Activated naive CD8-positive, alpha-beta T cell treated with anti-CD3 and anti-CD28 coated beads for 36 hours (primary cell): Measurements from ENCODE around the gene ZNF273. TPM values are rescaled to one million over a fixed set of nuclear protein-coding genes. Genes with fewer than 3 reads are reported as not detected.

Source experiments
- DNase-seq: peaks from one replicate; pipeline ENCODE4 v3.0.0; 2021
- H3K27ac Mint-ChIP-seq: one replicate; pipeline ENCODE4 v1.8.0; 2022; ENCODE audit warnings: mild to moderate bottlenecking, moderate library complexity, mixed read lengths
- H3K27me3 Mint-ChIP-seq: one replicate; pipeline ENCODE4 v1.8.0; 2022; ENCODE audit warnings: mild to moderate bottlenecking, mixed read lengths
- H3K36me3 Mint-ChIP-seq: one replicate; pipeline ENCODE4 v1.8.0; 2021; ENCODE audit warnings: mild to moderate bottlenecking, mixed read lengths
- H3K4me1 Mint-ChIP-seq: one replicate; pipeline ENCODE4 v1.8.0; 2021; ENCODE audit warnings: mixed read lengths
- H3K4me3 Mint-ChIP-seq: one replicate; pipeline ENCODE4 v1.8.0; 2022; ENCODE audit warnings: mild to moderate bottlenecking, moderate library complexity, mixed read lengths
- H3K9me3 Mint-ChIP-seq: one replicate; pipeline ENCODE4 v1.8.0; 2022; ENCODE audit warnings: mixed read lengths
- total RNA-seq, 2 experiments: library from RNA; stranded (reverse); gene quantifications; one replicate each; pipeline ENCODE4 v1.2.3, GENCODE V29; 2021

The ZNF273 gene
- total RNA-seq, 2 experiments from 2014 or later = 9.8 to 10.2 TPM

DNA sequence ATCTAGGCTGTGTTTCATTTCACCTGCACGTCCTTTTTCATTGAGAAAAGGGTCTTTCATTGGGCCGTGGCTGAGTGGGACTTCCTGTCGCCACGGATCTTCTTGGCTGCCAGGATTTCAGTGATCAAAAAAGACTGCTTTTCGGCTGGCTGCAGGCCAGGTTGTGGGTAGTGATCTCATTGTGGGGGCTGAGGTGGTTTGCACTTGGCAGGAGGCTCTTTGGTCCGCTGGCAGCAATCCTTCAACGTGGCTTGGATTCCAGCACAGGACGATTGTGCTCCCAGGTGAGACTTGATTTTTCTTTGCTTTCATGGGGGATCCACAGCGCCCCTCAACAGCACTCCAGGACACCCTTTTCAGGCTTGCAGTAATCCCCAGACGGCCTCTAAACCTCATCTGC lies 29.0 kb upstream of the ZNF273 start:
- no peak overlapping the region for H3K4me3 Mint-ChIP-seq
- DNase-seq = no peak
- H3K4me1 Mint-ChIP-seq = peaks cover 7% of the 10 kb centered on the region
- no peaks in the 10 kb centered on the region for H3K36me3 Mint-ChIP-seq
- peaks cover 33% of the 10 kb centered on the region for H3K27me3 Mint-ChIP-seq
- H3K9me3 Mint-ChIP-seq = no peaks in the 10 kb centered on the region
- no peak overlapping the region for H3K27ac Mint-ChIP-seq

- Mint-ChIP-seq H3K9me3 (no peaks in the 10 kb centered on the region), H3K4me1 (peaks cover 7% of the 10 kb centered on the region), H3K36me3 (no peaks in the 10 kb centered on the region), H3K27me3 (peaks cover 34% of the 10 kb centered on the region), H3K4me3 (no peak overlapping the region), H3K27ac (no peak overlapping the region)
- no peak for DNase-seq
These were observed 28.4 kb upstream of the ZNF273 start for GRCh38 chr7:64874562-64875250.

- Mint-ChIP-seq H3K9me3 (no peaks in the 10 kb centered on the region), H3K36me3 (no peaks in the 10 kb centered on the region)
- DNase-seq = no peak
These were observed 27.8 kb upstream of the ZNF273 start for GRCh38 chr7:64875258-64875657.

DNA sequence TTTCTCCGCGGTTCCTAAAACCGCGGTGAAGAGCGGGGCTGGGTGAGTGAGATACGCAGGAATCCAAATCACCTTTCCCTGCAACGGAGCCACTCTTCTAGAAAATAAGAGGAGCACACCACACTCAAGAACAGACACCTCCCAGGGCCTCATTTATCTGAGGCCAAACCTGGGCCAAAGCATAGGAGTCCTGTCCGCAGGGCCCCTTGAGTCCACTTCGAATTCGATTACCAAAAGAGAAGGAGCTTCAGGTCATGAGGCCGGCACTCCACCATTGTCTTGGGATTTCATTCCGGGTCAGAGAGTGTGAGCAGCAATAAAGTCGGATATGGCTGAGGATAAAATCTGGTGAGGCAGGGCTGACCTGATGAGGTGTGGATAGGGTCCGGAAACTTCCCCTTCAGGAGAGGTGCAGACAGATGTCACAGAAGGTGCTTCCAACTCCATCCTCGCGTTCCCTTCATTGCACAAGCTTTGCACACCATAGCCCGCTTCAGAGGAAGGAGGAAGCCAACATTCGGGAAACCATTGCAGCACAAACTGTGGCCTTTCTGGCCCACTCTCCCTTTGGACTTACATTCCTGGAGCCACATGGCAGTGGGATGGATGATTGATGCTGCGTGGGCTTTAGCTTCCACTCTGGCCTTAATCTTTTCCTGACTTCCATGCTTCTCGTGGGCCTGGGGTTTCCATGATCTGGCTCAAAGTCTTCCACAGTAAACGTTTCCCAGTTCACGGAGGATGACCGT lies 27.2 kb upstream of the ZNF273 start:
- Mint-ChIP-seq H3K27ac (no peak overlapping the region), H3K4me3 (no peak overlapping the region), H3K27me3 (peaks cover 38% of the 10 kb centered on the region), H3K36me3 (no peaks in the 10 kb centered on the region), H3K9me3 (no peaks in the 10 kb centered on the region), H3K4me1 (peaks cover 7% of the 10 kb centered on the region)
- no peak for DNase-seq

More at GRCh38 chr7:64875258-64875657, 27.8 kb upstream of the ZNF273 start:
- Mint-ChIP-seq H3K27ac (no peak overlapping the region), H3K4me3 (no peak overlapping the region), H3K27me3 (peaks cover 38% of the 10 kb centered on the region), H3K4me1 (peaks cover 7% of the 10 kb centered on the region)

DNA sequence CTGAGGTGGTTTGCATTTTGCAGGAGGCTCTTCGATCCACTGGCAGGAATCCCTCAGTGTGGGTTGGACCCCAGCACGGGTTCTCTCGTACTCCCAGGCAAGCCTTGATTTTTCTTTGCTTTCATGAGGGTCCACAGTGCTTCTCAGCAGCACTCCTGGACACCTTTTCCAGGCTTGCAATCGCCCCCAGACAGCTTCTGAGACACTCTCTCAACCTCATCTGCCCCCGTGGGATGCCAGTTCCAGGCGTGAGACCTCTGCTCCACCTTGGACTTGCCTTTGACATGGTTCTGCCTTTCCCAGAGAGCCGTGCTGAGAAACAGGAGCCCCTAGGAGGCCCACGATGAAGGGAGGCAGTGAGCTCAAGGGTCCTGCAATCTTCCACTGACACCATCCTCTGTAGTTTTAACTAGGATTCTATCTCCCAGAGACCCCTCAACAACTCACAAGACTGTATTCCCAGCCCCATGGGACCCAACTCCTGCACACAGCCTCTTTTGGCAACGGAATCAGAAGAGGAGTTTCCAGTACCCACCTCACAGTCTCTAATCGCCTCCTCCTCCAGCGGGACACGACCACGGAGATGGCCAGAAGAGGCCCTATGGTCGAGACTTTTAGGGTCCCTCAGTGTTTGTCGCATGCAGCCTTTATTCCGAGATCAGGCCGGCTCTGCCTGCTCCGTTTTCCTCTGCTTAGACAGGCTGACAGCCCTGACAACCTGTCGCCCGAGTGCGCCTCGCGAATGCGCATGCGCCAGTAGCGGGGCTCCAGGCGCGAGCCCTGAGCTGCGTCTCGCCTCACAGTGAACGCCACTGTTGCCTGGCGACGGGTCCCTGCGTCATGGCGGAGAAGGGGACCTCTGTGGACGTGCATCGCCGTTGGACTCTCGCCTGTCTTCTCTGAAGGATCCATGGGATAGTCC lies 26.0 kb upstream of the ZNF273 start:
- H3K27ac Mint-ChIP-seq = peak overlapping the region; percentile 42
- peaks cover 7% of the 10 kb centered on the region for H3K4me1 Mint-ChIP-seq
- peak; percentile 82 for DNase-seq
- H3K36me3 Mint-ChIP-seq = no peaks in the 10 kb centered on the region
- peak overlapping the region; percentile 68 for H3K4me3 Mint-ChIP-seq
- H3K9me3 Mint-ChIP-seq = no peaks in the 10 kb centered on the region
- peaks cover 49% of the 10 kb centered on the region for H3K27me3 Mint-ChIP-seq

DNA sequence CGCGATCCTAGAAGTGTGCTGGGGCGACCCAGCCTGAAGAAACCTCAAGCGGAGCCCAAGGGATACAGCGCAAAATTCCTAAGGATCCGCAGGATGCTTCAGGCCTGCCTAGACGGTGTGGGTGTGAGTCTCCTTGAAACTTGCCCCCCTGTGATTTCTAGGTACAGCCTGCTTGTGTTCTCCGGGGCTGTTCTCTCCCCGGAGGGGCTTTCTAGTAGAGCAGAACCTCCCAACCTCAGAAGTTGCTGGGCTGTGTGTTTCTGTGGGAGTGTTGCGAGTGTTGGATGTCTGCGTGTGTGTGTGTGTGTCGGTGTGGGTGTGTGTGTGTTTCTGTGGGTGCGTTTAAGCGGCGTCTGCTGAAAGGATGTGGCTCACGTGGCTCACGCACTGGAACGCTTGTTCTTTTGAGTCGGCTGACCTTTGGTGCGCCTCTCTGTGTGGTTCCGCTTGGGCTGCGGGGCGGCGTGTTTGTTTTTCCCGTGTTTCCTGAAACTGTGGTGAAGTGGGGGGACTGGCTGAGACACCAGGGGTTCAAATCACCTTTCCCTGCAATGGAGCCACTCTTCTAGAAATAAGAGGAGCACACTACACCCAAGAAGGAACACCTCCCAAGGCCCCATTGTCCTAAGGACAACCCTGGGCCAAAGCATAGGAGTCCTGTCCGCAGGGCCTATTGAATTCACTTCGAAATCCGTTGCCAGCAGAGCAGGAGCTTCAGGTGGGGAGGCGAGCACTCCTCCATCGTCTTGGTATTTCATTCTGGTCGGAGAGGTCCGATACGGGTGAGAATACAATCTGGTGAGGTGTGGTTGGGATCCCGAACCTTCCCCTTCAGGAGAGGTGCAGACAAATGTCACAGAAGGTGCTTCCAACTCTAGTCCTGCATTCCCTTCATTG lies 25.1 kb upstream of the ZNF273 start:
- H3K27ac Mint-ChIP-seq = peak overlapping the region; percentile 42
- H3K9me3 Mint-ChIP-seq = no peaks in the 10 kb centered on the region
- H3K27me3 Mint-ChIP-seq = peaks cover 54% of the 10 kb centered on the region
- no peaks in the 10 kb centered on the region for H3K36me3 Mint-ChIP-seq
- no peak for DNase-seq
- H3K4me3 Mint-ChIP-seq = peak overlapping the region; percentile 68
- peaks cover 13% of the 10 kb centered on the region for H3K4me1 Mint-ChIP-seq

DNA sequence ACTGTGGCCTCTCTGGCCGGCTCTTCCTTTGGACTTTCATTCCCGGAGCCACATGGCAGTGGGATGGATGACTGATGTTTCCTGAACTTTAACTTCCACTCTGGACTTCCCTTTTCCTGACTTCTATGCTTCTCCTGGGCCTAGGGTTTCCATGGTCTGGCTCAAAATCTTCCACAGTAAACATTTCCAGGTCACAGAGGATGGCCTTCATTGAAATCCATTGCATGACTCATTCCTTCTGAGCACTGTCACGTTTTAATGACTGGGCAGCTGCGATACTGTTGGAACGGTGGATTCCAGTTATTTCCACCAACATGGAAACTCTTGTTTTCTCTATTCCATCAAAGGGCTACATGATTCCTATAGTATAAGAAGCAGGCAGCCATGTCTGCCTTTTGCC lies 24.4 kb upstream of the ZNF273 start:
- Mint-ChIP-seq H3K27ac (no peak overlapping the region), H3K4me1 (peaks cover 15% of the 10 kb centered on the region), H3K4me3 (no peak overlapping the region), H3K9me3 (no peaks in the 10 kb centered on the region), H3K27me3 (peaks cover 62% of the 10 kb centered on the region), H3K36me3 (no peaks in the 10 kb centered on the region)
- DNase-seq = no peak

DNA sequence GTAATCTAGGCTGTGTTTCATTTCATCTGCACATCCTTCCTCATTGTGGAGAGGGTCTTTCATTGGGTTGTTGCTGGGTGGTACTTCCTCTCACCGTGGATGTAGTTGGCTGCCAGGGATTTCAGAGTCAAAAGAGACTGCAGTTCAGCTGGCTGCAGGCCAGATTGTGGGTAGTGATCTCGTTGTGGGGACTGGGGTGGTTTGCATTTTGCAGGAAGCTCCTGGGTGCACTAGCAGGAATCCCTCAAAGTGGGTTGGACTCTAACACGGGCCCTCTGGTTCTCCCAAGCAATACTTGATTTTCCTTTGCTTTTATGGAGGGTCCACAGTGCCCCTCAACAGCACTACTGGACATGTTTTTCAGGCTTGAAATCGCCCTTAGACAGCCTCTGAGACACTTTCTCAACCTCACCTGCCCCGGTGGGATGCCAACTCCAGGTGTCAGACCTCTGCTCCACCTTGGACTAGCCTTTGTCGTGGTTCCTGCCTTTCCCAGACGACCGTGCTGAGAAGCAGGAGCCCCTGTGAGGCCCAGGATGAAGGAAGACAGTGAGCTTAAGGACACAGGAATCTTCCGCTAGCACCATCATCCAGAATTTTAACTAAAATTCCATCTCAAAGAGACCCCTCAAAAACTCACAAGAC lies 23.9 kb upstream of the ZNF273 start:
- peaks cover 67% of the 10 kb centered on the region for H3K27me3 Mint-ChIP-seq

GRCh38 chr7:64879800-64880199 lies 23.3 kb upstream of the ZNF273 start:
- Mint-ChIP-seq H3K27ac (no peak overlapping the region), H3K27me3 (peaks cover 73% of the 10 kb centered on the region), H3K9me3 (no peaks in the 10 kb centered on the region), H3K4me3 (no peak overlapping the region), H3K36me3 (no peaks in the 10 kb centered on the region), H3K4me1 (peaks cover 15% of the 10 kb centered on the region)
- no peak for DNase-seq

More for the DNA sequence above, 23.9 kb upstream of the ZNF273 start:
- H3K4me1 Mint-ChIP-seq = peaks cover 15% of the 10 kb centered on the region
- no peaks in the 10 kb centered on the region for H3K36me3 Mint-ChIP-seq
- H3K4me3 Mint-ChIP-seq = no peak overlapping the region
- H3K27ac Mint-ChIP-seq = no peak overlapping the region
- no peak for DNase-seq
- H3K9me3 Mint-ChIP-seq = no peaks in the 10 kb centered on the region

- no peak for DNase-seq
- Mint-ChIP-seq H3K4me1 (peaks cover 15% of the 10 kb centered on the region), H3K27me3 (peaks cover 73% of the 10 kb centered on the region), H3K27ac (no peak overlapping the region), H3K4me3 (no peak overlapping the region), H3K36me3 (no peaks in the 10 kb centered on the region), H3K9me3 (no peaks in the 10 kb centered on the region)
These were observed 22.5 kb upstream of the ZNF273 start for GRCh38 chr7:64880322-64881297.

- no peak for DNase-seq
- H3K4me1 Mint-ChIP-seq = peaks cover 17% of the 10 kb centered on the region
- H3K27ac Mint-ChIP-seq = no peak overlapping the region
- H3K36me3 Mint-ChIP-seq = no peaks in the 10 kb centered on the region
- no peaks in the 10 kb centered on the region for H3K9me3 Mint-ChIP-seq
- peak overlapping the region; percentile 69 for H3K4me3 Mint-ChIP-seq
- peaks cover 78% of the 10 kb centered on the region for H3K27me3 Mint-ChIP-seq
These were observed 21.4 kb upstream of the ZNF273 start for GRCh38 chr7:64881461-64882287.

GRCh38 chr7:64882341-64883112 lies 20.5 kb upstream of the ZNF273 start:
- H3K4me1 Mint-ChIP-seq = peaks cover 14% of the 10 kb centered on the region
- peaks cover 79% of the 10 kb centered on the region for H3K27me3 Mint-ChIP-seq
- no peak overlapping the region for H3K27ac Mint-ChIP-seq
- no peaks in the 10 kb centered on the region for H3K36me3 Mint-ChIP-seq
- DNase-seq = peak; percentile 56
- peak overlapping the region; percentile 69 for H3K4me3 Mint-ChIP-seq
- H3K9me3 Mint-ChIP-seq = no peaks in the 10 kb centered on the region
